ENCODE data around the gene CLSTN2.

The CLSTN2 gene

DNA sequence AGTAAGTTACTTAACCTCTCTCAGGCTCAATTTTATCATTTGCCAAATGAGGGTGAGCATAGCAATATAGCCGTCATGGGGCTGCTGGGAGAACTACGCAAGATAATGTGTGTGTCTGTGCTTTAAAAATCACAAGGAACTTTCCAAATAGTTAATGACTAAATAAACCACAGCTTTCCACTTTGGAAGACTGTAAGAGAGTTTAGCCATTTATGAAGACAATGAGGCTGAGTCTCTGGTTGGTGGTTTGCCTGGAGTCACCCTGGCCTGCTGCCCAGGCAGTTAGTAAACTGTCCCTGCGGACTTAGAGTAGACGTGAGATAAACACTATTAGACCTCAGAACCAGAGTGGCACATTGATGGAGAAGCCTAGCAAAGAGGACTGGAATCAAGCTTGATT lies 357.7 kb downstream of the CLSTN2 start:
- Histone ChIP-seq H3K79me1 (replicated peaks; ENCODE audit: low read length, poor library complexity, severe bottlenecking) (peaks cover 1% of the 10 kb centered on the region), H3K4me3 (ENCODE audit: insufficient read depth in 1 of 2, low read depth in 1 of 2, low read length in 2 of 2) (no peak overlapping the region), H3K23ac (ENCODE audit: low read length in 2 of 2) (no peak overlapping the region), H4K91ac (ENCODE audit: low read length) (no peak overlapping the region), H3K9me3 (ENCODE audit: control insufficient read depth, low read length) (no peaks in the 10 kb centered on the region), H4K8ac (ENCODE audit: low read length) (no peak overlapping the region), H2BK120ac (ENCODE audit: low read depth, low read length) (no peak overlapping the region), H2BK15ac (ENCODE audit: low read depth, poor library complexity, severe bottlenecking) (no peak overlapping the region), H3K9ac (ENCODE audit: low read length) (peak overlapping the region; percentile 63), H3K4me2 (ENCODE audit: low read length, poor library complexity, severe bottlenecking) (peak overlapping the region; percentile 45), H3K36me3 (ENCODE audit: control insufficient read depth in 1 of 2, insufficient read depth in 2 of 2, low read depth in 1 of 2, low read length in 2 of 2) (no peaks in the 10 kb centered on the region), H3K4me1 (ENCODE audit: control insufficient read depth, insufficient read depth, low read depth, low read length) (peaks cover 16% of the 10 kb centered on the region), H3K18ac (ENCODE audit: low read depth in 1 of 2, low read length in 2 of 2) (no peak overlapping the region), H2AK5ac (ENCODE audit: low read length, severe bottlenecking) (no peak overlapping the region), H2BK12ac (ENCODE audit: low read length in 2 of 2) (no peak overlapping the region), H3K4ac (ENCODE audit: low read depth in 1 of 2, low read length in 2 of 2) (no peak overlapping the region), H2BK5ac (ENCODE audit: low read depth, low read length, poor library complexity, severe bottlenecking) (no peak overlapping the region), H3K14ac (ENCODE audit: low read length in 2 of 2) (no peak overlapping the region), H3K27ac (ENCODE audit: low read length, poor library complexity, severe bottlenecking) (peak overlapping the region; percentile 65), H2AFZ (ENCODE audit: low read depth, low read length) (no peak overlapping the region), H3K27me3 (ENCODE audit: control insufficient read depth in 1 of 2, insufficient read depth in 1 of 2, low read length in 2 of 2) (no peaks in the 10 kb centered on the region)
- whole genome bisulfite sequencing: 82% methylated on average over 2 of the region's 4 CpGs
- peak; percentile 20 for DNase-seq

GRCh38 chr3:140294058-140294457 lies 359.1 kb downstream of the CLSTN2 start:
- Histone ChIP-seq H3K4me1 (ENCODE audit: control insufficient read depth, insufficient read depth, low read depth, low read length) (peaks cover 13% of the 10 kb centered on the region), H3K9me3 (ENCODE audit: control insufficient read depth, low read length) (no peaks in the 10 kb centered on the region), H3K4ac (ENCODE audit: low read depth in 1 of 2, low read length in 2 of 2) (no peak overlapping the region), H2BK5ac (ENCODE audit: low read depth, low read length, poor library complexity, severe bottlenecking) (no peak overlapping the region), H4K91ac (ENCODE audit: low read length) (no peak overlapping the region), H3K27me3 (ENCODE audit: control insufficient read depth in 1 of 2, insufficient read depth in 1 of 2, low read length in 2 of 2) (no peaks in the 10 kb centered on the region), H4K8ac (ENCODE audit: low read length) (no peak overlapping the region), H3K18ac (ENCODE audit: low read depth in 1 of 2, low read length in 2 of 2) (no peak overlapping the region), H2AK5ac (ENCODE audit: low read length, severe bottlenecking) (no peak overlapping the region), H2BK12ac (ENCODE audit: low read length in 2 of 2) (no peak overlapping the region), H3K14ac (ENCODE audit: low read length in 2 of 2) (no peak overlapping the region), H2BK120ac (ENCODE audit: low read depth, low read length) (no peak overlapping the region), H3K79me1 (replicated peaks; ENCODE audit: low read length, poor library complexity, severe bottlenecking) (peaks cover 1% of the 10 kb centered on the region), H2BK15ac (ENCODE audit: low read depth, poor library complexity, severe bottlenecking) (no peak overlapping the region), H3K4me3 (ENCODE audit: insufficient read depth in 1 of 2, low read depth in 1 of 2, low read length in 2 of 2) (no peak overlapping the region), H3K23ac (ENCODE audit: low read length in 2 of 2) (no peak overlapping the region), H3K27ac (ENCODE audit: low read length, poor library complexity, severe bottlenecking) (no peak overlapping the region), H3K36me3 (ENCODE audit: control insufficient read depth in 1 of 2, insufficient read depth in 2 of 2, low read depth in 1 of 2, low read length in 2 of 2) (no peaks in the 10 kb centered on the region), H3K9ac (ENCODE audit: low read length) (no peak overlapping the region), H2AFZ (ENCODE audit: low read depth, low read length) (no peak overlapping the region), H3K4me2 (ENCODE audit: low read length, poor library complexity, severe bottlenecking) (no peak overlapping the region)
- DNase-seq: no peak
- WGBS: 30% methylated on average over 1 of the region's 2 CpGs

DNA sequence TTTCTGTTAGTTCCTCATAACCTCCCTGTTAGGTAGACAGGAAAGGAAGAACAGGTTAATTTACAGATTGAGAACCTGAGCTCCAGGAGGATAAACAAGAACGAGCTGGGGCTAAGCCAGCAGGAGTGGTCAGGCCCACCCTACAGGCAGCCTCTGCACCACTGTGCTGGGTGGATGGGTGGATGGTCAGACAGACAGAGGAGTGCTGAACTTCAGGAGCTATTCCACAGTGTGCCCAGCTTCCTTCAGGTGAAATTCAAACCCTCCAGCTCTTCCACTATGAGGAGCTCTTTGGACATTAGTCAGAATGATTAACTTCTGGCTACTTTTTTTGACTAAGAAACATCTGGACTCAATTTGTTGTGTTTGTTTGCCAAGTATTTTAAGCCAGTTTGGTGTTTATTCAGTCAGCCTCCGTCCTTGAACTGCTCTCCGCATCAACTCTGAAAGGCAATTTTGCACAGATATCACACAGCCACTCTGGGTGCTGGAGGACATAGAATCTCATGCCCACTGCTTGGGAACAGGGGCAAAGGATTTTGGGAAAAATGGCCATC lies 361.9 kb downstream of the CLSTN2 start:
- H3K18ac ChIP-seq (ENCODE audit: low read depth in 1 of 2, low read length in 2 of 2): no peak overlapping the region
- no peak overlapping the region for H4K8ac ChIP-seq (ENCODE audit: low read length)
- peaks cover 10% of the 10 kb centered on the region for H3K4me1 ChIP-seq (ENCODE audit: control insufficient read depth, insufficient read depth, low read depth, low read length)
- no peak overlapping the region for H2BK5ac ChIP-seq (ENCODE audit: low read depth, low read length, poor library complexity, severe bottlenecking)
- WGBS: 51% methylated on average over 3 of the region's 3 CpGs
- no peak overlapping the region for H3K4me2 ChIP-seq (ENCODE audit: low read length, poor library complexity, severe bottlenecking)
- peaks cover 1% of the 10 kb centered on the region for H3K79me1 ChIP-seq (replicated peaks; ENCODE audit: low read length, poor library complexity, severe bottlenecking)
- no peak overlapping the region for H2BK12ac ChIP-seq (ENCODE audit: low read length in 2 of 2)
- H3K14ac ChIP-seq (ENCODE audit: low read length in 2 of 2): no peak overlapping the region
- no peaks in the 10 kb centered on the region for H3K36me3 ChIP-seq (ENCODE audit: control insufficient read depth in 1 of 2, insufficient read depth in 2 of 2, low read depth in 1 of 2, low read length in 2 of 2)
- no peak overlapping the region for H4K91ac ChIP-seq (ENCODE audit: low read length)
- H3K9me3 ChIP-seq (ENCODE audit: control insufficient read depth, low read length): no peaks in the 10 kb centered on the region
- H2BK120ac ChIP-seq (ENCODE audit: low read depth, low read length): no peak overlapping the region
- no peak overlapping the region for H3K27ac ChIP-seq (ENCODE audit: low read length, poor library complexity, severe bottlenecking)
- no peak overlapping the region for H2AFZ ChIP-seq (ENCODE audit: low read depth, low read length)
- no peak overlapping the region for H2AK5ac ChIP-seq (ENCODE audit: low read length, severe bottlenecking)
- no peak overlapping the region for H2BK15ac ChIP-seq (ENCODE audit: low read depth, poor library complexity, severe bottlenecking)
- DNase-seq: no peak
- peak overlapping the region; percentile 43 for H3K9ac ChIP-seq (ENCODE audit: low read length)
- H3K23ac ChIP-seq (ENCODE audit: low read length in 2 of 2): no peak overlapping the region
- H3K27me3 ChIP-seq (ENCODE audit: control insufficient read depth in 1 of 2, insufficient read depth in 1 of 2, low read length in 2 of 2): no peaks in the 10 kb centered on the region
- H3K4me3 ChIP-seq (ENCODE audit: insufficient read depth in 1 of 2, low read depth in 1 of 2, low read length in 2 of 2): no peak overlapping the region
- H3K4ac ChIP-seq (ENCODE audit: low read depth in 1 of 2, low read length in 2 of 2): no peak overlapping the region

DNA sequence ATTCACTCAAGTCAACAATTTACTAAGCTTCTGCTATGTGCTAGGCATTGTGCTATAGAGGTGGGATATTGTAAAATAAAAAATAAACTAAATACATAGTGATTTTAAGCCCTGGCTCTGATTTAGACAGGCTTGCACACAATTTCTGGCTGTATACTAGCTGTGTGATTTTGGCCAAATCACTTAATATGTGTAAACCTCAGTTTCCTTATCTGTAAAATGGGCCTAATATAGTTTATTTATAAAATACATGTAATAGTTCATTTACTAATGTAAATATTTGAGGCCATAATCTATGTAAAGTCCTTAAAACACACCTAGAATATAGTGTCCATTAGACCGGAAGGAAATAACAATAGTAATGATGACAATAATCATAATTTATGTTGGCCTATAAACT lies 363.1 kb downstream of the CLSTN2 start:
- Histone ChIP-seq H3K9ac (ENCODE audit: low read length) (no peak overlapping the region), H2BK120ac (ENCODE audit: low read depth, low read length) (no peak overlapping the region), H4K91ac (ENCODE audit: low read length) (no peak overlapping the region), H3K4me1 (ENCODE audit: control insufficient read depth, insufficient read depth, low read depth, low read length) (peaks cover 5% of the 10 kb centered on the region), H3K9me3 (ENCODE audit: control insufficient read depth, low read length) (no peaks in the 10 kb centered on the region), H3K79me1 (replicated peaks; ENCODE audit: low read length, poor library complexity, severe bottlenecking) (peaks cover 1% of the 10 kb centered on the region), H2AFZ (ENCODE audit: low read depth, low read length) (no peak overlapping the region), H3K23ac (ENCODE audit: low read length in 2 of 2) (no peak overlapping the region), H2BK15ac (ENCODE audit: low read depth, poor library complexity, severe bottlenecking) (no peak overlapping the region), H3K14ac (ENCODE audit: low read length in 2 of 2) (no peak overlapping the region), H3K27ac (ENCODE audit: low read length, poor library complexity, severe bottlenecking) (no peak overlapping the region), H3K4me3 (ENCODE audit: insufficient read depth in 1 of 2, low read depth in 1 of 2, low read length in 2 of 2) (no peak overlapping the region), H2BK12ac (ENCODE audit: low read length in 2 of 2) (no peak overlapping the region), H3K4me2 (ENCODE audit: low read length, poor library complexity, severe bottlenecking) (no peak overlapping the region), H4K8ac (ENCODE audit: low read length) (no peak overlapping the region), H2AK5ac (ENCODE audit: low read length, severe bottlenecking) (no peak overlapping the region), H3K4ac (ENCODE audit: low read depth in 1 of 2, low read length in 2 of 2) (no peak overlapping the region), H3K27me3 (ENCODE audit: control insufficient read depth in 1 of 2, insufficient read depth in 1 of 2, low read length in 2 of 2) (peaks cover 0 to 3% of the 10 kb centered on the region in 2 experiments), H3K36me3 (ENCODE audit: control insufficient read depth in 1 of 2, insufficient read depth in 2 of 2, low read depth in 1 of 2, low read length in 2 of 2) (no peaks in the 10 kb centered on the region), H2BK5ac (ENCODE audit: low read depth, low read length, poor library complexity, severe bottlenecking) (no peak overlapping the region), H3K18ac (ENCODE audit: low read depth in 1 of 2, low read length in 2 of 2) (no peak overlapping the region)
- no peak for DNase-seq
- no CpG with 5 or more reads among the region's 1 CpG for WGBS
